ENCODE results near the gene SP140. TPM values are rescaled to one million over a fixed set of nuclear protein-coding genes. Genes with fewer than 3 reads are reported as not detected.

SP140 gene
- total and polyA plus RNA-seq, 2 experiments from 2014 or later: 0.24 to 0.70 TPM

- DNase-seq (ENCODE audit: low spot score): no peak
- H3K27ac Mint-ChIP-seq: no peak overlapping the region
- no peak overlapping the region for H3K4me3 Mint-ChIP-seq
- Histone ChIP-seq H3K4me1 (ENCODE audit: insufficient read depth) (peaks cover 4% of the 10 kb centered on the region; the same call in 1 of the 2 replicates), H2AFZ (no peak overlapping the region), H3K36me3 (ENCODE audit: insufficient read depth) (no peaks in the 10 kb centered on the region), H3F3A (replicated peaks; ENCODE audit: low read depth) (no peaks in the 10 kb centered on the region), H3K9me2 (ENCODE audit: insufficient read depth) (no peaks in the 10 kb centered on the region), H3K27me3 (ENCODE audit: insufficient read depth) (no peaks in the 10 kb centered on the region), H4K20me1 (replicated peaks; ENCODE audit: insufficient read depth) (no peaks in the 10 kb centered on the region), H3K4me2 (no peak overlapping the region), H3K27ac (ENCODE audit: low read depth) (no peak overlapping the region), H3K4me3 (no peak overlapping the region), H3K79me2 (replicated peaks; ENCODE audit: insufficient read depth) (no peaks in the 10 kb centered on the region)
- peaks cover 2% of the 10 kb centered on the region for H3K27me3 Mint-ChIP-seq (ENCODE audit: insufficient read depth, low read depth, poor library complexity)
- no peak for ATAC-seq
- peaks cover 14% of the 10 kb centered on the region; the same call in 2 of the 3 replicates for H3K4me1 Mint-ChIP-seq
- no peaks in the 10 kb centered on the region for H3K9me3 Mint-ChIP-seq
- H3K36me3 Mint-ChIP-seq (ENCODE audit: low read depth): peaks cover 6% of the 10 kb centered on the region; the same call in 2 of the 3 replicates
- TF ChIP-seq JUNB (IDR thresholded peaks at IDR 0.05; ENCODE audit: unreplicated experiment) (no peak), EZH2phosphoT487 (IDR thresholded peaks at IDR 0.05; ENCODE audit: unreplicated experiment) (no peak), ZNF462 (CRISPR knock-in tag; IDR thresholded peaks at IDR 0.05) (no peak), ETS1 (IDR thresholded peaks at IDR 0.05) (no peak), NANOG (IDR thresholded peaks at IDR 0.05; ENCODE audit: borderline replicate concordance) (no peak), CTCF (conservative IDR thresholded peaks at IDR 0.05; ENCODE audit: low read depth in 2 of 2) (no peak), ZNF331 (CRISPR knock-in tag; IDR thresholded peaks at IDR 0.05; ENCODE audit: low read depth) (no peak), EZH2 (IDR thresholded peaks at IDR 0.05; ENCODE audit: low read depth, unreplicated experiment) (no peak), ZNF114 (CRISPR knock-in tag; IDR thresholded peaks at IDR 0.05) (no peak), POLR2AphosphoS5 (IDR thresholded peaks at IDR 0.05; ENCODE audit: low read depth) (no peak), STAT1 (IDR thresholded peaks at IDR 0.05; ENCODE audit: unreplicated experiment) (no peak), CREB1 (CRISPR knock-in tag; IDR thresholded peaks at IDR 0.05; ENCODE audit: low read depth) (no peak)
Measured at GRCh38 chr2:230216489-230216888, 9.0 kb upstream of the SP140 start.

Data from GM23338 (cell line).